Endodermal cell (in vitro differentiated cells): ENCODE measurements around the gene NLGN3. TPM values are rescaled to one million over a fixed set of nuclear protein-coding genes. Genes with fewer than 3 reads are reported as not detected.

Experiments used
- DNase-seq: peaks from one replicate; pipeline ENCODE4 v3.0.0-alpha.2; 2017
- H3K27ac ChIP-seq: 2 replicates; pipeline ENCODE4 v1.5.1; 2013; ENCODE audit warnings: mild to moderate bottlenecking, low read depth, low read length, moderate library complexity
- H3K27me3 ChIP-seq: 2 replicates; pipeline ENCODE4 v1.6.1; 2013; ENCODE audit warnings: mild to moderate bottlenecking, low read length, moderate library complexity; ENCODE audit not compliant: insufficient read depth, control insufficient read depth, poor library complexity, severe bottlenecking
- H3K36me3 ChIP-seq: 2 replicates; pipeline ENCODE4 v1.7.0; 2013; ENCODE audit warnings: mild to moderate bottlenecking, low read length, moderate library complexity; ENCODE audit not compliant: control insufficient read depth, insufficient read depth
- H3K4me1 ChIP-seq: one replicate; pipeline ENCODE4 v1.7.0; 2013; ENCODE audit warnings: low read length; ENCODE audit not compliant: control insufficient read depth, insufficient read depth
- H3K4me3 ChIP-seq: 2 replicates; pipeline ENCODE4 v1.5.1; 2013; ENCODE audit warnings: mild to moderate bottlenecking, low read length, moderate library complexity
- H3K9ac ChIP-seq: 2 replicates; pipeline ENCODE4 v1.6.1; 2013; ENCODE audit warnings: mild to moderate bottlenecking, low read length, moderate library complexity; ENCODE audit not compliant: poor library complexity, severe bottlenecking; ENCODE audit errors: extremely low read depth
- H3K9me3 ChIP-seq: 2 replicates; pipeline ENCODE4 v1.6.1; 2013; ENCODE audit warnings: mild to moderate bottlenecking, low read length, moderate library complexity; ENCODE audit not compliant: control insufficient read depth
- H3K27ac Mint-ChIP-seq: 2 replicates; pipeline ENCODE4 v1.8.0; 2020; ENCODE audit warnings: mixed read lengths
- H3K27me3 Mint-ChIP-seq: 2 replicates; pipeline ENCODE4 v1.8.0; 2021; ENCODE audit warnings: mild to moderate bottlenecking, mixed read lengths; ENCODE audit not compliant: insufficient read depth
- H3K36me3 Mint-ChIP-seq: 2 replicates; pipeline ENCODE4 v1.8.0; 2020; ENCODE audit warnings: low read depth, mixed read lengths
- H3K4me1 Mint-ChIP-seq: 2 replicates; pipeline ENCODE4 v1.8.0; 2020; ENCODE audit warnings: mixed read lengths
- H3K4me3 Mint-ChIP-seq: 2 replicates; pipeline ENCODE4 v1.8.0; 2020; ENCODE audit warnings: mild to moderate bottlenecking, moderate library complexity, mixed read lengths
- H3K9me3 Mint-ChIP-seq: 2 replicates; pipeline ENCODE4 v1.8.0; 2020; ENCODE audit warnings: mild to moderate bottlenecking, mixed read lengths
- CTCF ChIP-seq: fragments of 200-600 bp; sonication (generic); conservative IDR thresholded peaks from 2 replicates; pipeline ENCODE4 v1.5.0; 2021; ENCODE audit warnings: antibody characterized with exemption, mild to moderate bottlenecking
- WGBS, 2 experiments: methylation state at CpG; one replicate each; pipeline versions ENCODE4 v1.1.5 to v1.1.7; 2013; ENCODE audit warnings: missing lambda C conversion rate in 2 of 2, mixed read lengths in 1 of 2; ENCODE audit not compliant: insufficient coverage in 1 of 2, insufficient read length in 1 of 2; 5-methylcytosine and 5-hydroxymethylcytosine counted together
- total RNA-seq, 2 donors: library from RNA; stranded (reverse); fragmentation: NEBNext Ultra II Directional in 1 of 2; extraction: Animal tissue kit (Norgen Biotek cat#: 25700) in 1 of 2; gene quantifications; 2 replicates in 1 of 2; 3 replicates in 1 of 2; pipeline ENCODE4 v1.2.1, GENCODE V29; 2021

NLGN3 gene
- total RNA-seq, 2 donors from 2014 or later, result 1.3 to 3.0 TPM

- peaks cover 67% of the 10 kb centered on the region for H3K9me3 Mint-ChIP-seq
- 8 to 9% methylated on average over 8 to 10 of the region's 10 CpGs for WGBS, 2 experiments
- Histone ChIP-seq H3K27ac (peak overlapping the region; percentile 89), H3K27me3 (no peaks in the 10 kb centered on the region), H3K9me3 (no peaks in the 10 kb centered on the region), H3K36me3 (no peaks in the 10 kb centered on the region), H3K9ac (peak overlapping the region; percentile 67), H3K4me1 (peaks cover 4% of the 10 kb centered on the region), H3K4me3 (peak overlapping the region; percentile 83)
- peak overlapping the region; percentile 97 for H3K27ac Mint-ChIP-seq
- TF ChIP-seq CTCF, result no peak
- H3K36me3 Mint-ChIP-seq, result no peaks in the 10 kb centered on the region
- no peaks in the 10 kb centered on the region for H3K27me3 Mint-ChIP-seq
- peak; percentile 57 for DNase-seq
- peak overlapping the region; percentile 63 for H3K4me3 Mint-ChIP-seq
- H3K4me1 Mint-ChIP-seq, result peaks cover 12% of the 10 kb centered on the region
These were observed 36.9 kb downstream of the NLGN3 start for GRCh38 chrX:71181558-71181909.

- Histone ChIP-seq H3K9me3 (no peaks in the 10 kb centered on the region), H3K9ac (peak overlapping the region; percentile 68), H3K27ac (peak overlapping the region; percentile 95), H3K36me3 (no peaks in the 10 kb centered on the region), H3K27me3 (no peaks in the 10 kb centered on the region), H3K4me3 (peak overlapping the region; percentile 83), H3K4me1 (peaks cover 4% of the 10 kb centered on the region)
- Mint-ChIP-seq H3K27me3 (no peaks in the 10 kb centered on the region), H3K4me3 (peak overlapping the region; percentile 63), H3K9me3 (peaks cover 68% of the 10 kb centered on the region), H3K36me3 (no peaks in the 10 kb centered on the region), H3K27ac (peak overlapping the region; percentile 97), H3K4me1 (peaks cover 12% of the 10 kb centered on the region)
- peak; percentile 92 for DNase-seq
- WGBS, 2 experiments, result 0 to 3% methylated on average over 3 to 30 of the region's 42 CpGs
- no peak for TF ChIP-seq CTCF
These were observed 37.5 kb downstream of the NLGN3 start for GRCh38 chrX:71181910-71182799.

GRCh38 chrX:71182871-71183270, 38.2 kb downstream of the NLGN3 start:
- Histone ChIP-seq H3K36me3 (no peaks in the 10 kb centered on the region), H3K27me3 (no peaks in the 10 kb centered on the region), H3K4me1 (peaks cover 4% of the 10 kb centered on the region), H3K9me3 (no peaks in the 10 kb centered on the region), H3K4me3 (peak overlapping the region; percentile 49), H3K27ac (peak overlapping the region; percentile 95), H3K9ac (peak overlapping the region; percentile 68)
- no peak for TF ChIP-seq CTCF
- H3K27ac Mint-ChIP-seq, result peak overlapping the region; percentile 97
- H3K4me3 Mint-ChIP-seq, result peak overlapping the region; percentile 63
- peaks cover 61% of the 10 kb centered on the region for H3K9me3 Mint-ChIP-seq
- H3K27me3 Mint-ChIP-seq, result no peaks in the 10 kb centered on the region
- H3K4me1 Mint-ChIP-seq, result peaks cover 10% of the 10 kb centered on the region
- peak; percentile 46 for DNase-seq
- 20 to 44% methylated on average over 1 to 2 of the region's 2 CpGs for WGBS, 2 experiments
- no peaks in the 10 kb centered on the region for H3K36me3 Mint-ChIP-seq
